B cell (primary cell): Measurements from ENCODE around the gene CBX4. TPM values are rescaled to one million over a fixed set of nuclear protein-coding genes. Genes with fewer than 3 reads are reported as not detected.

ENCODE experiments used
- ATAC-seq: fragments of 200-7000 bp; cut with Tn5 transposase; one replicate; pipeline ENCODE4 v1.10.0; 2021; ENCODE audit warnings: low read depth, mild to moderate bottlenecking, moderate number of reproducible peaks, moderate library complexity
- CTCF ChIA-PET: fragments of 350-600 bp; sonication (Branson Sonifier 250); formaldehyde crosslinking; loops from one replicate; lab custom pipeline; 2021; ENCODE audit warnings: antibody characterized with exemption, inconsistent platforms; lab: Charles Lee
- POLR2A ChIA-PET: fragments of 350-600 bp; sonication (Branson Sonifier 250); formaldehyde crosslinking; loops from one replicate; lab custom pipeline; 2021; ENCODE audit warnings: antibody characterized with exemption; lab: Charles Lee
- DNase-seq: peaks from one replicate; pipeline ENCODE4 v3.0.0; 2013
- H2AFZ ChIP-seq: 2 replicates; pipeline ENCODE4 v1.6.1; 2012; ENCODE audit warnings: mild to moderate bottlenecking, low read depth, low read length; ENCODE audit not compliant: insufficient read depth, poor library complexity, severe bottlenecking
- H3K27ac ChIP-seq, 2 donors: 1 replicate in 1 of 2; 2 replicates in 1 of 2; pipeline ENCODE4 v1.5.1; 2012 to 2013; ENCODE audit warnings: low read length in 2 of 2, mild to moderate bottlenecking in 2 of 2, moderate library complexity in 1 of 2
- H3K27me3 ChIP-seq, 4 experiments: fragments of 200-600 bp in 1 of 4; sonication (generic) in 1 of 4; replicated peaks in 1 of 4; 1 replicate in 2 of 4; 2 replicates in 2 of 4; pipeline versions ENCODE4 v1.6.1 to v1.7.0; 2013 to 2016; ENCODE audit warnings: low read length in 3 of 4, mild to moderate bottlenecking in 2 of 4, mixed read lengths in 1 of 4, moderate library complexity in 1 of 4; ENCODE audit not compliant: insufficient read depth in 4 of 4, control insufficient read depth in 3 of 4; ENCODE audit errors: control extremely low read depth in 1 of 4
- H3K36me3 ChIP-seq, 2 experiments: replicated peaks in 1 of 2; 1 replicate in 1 of 2; 2 replicates in 1 of 2; pipeline versions ENCODE4 v1.6.1 to v1.7.1; 2013; ENCODE audit warnings: low read length in 1 of 2; ENCODE audit not compliant: insufficient read depth in 2 of 2, control insufficient read depth in 1 of 2; ENCODE audit errors: control extremely low read depth in 1 of 2, extremely low read depth in 1 of 2
- H3K4me1 ChIP-seq, 2 donors: fragments of 200-600 bp in 1 of 2; sonication (generic) in 1 of 2; 1 replicate in 1 of 2; 2 replicates in 1 of 2; pipeline versions ENCODE4 v1.5.1 to v1.6.1; 2013 to 2017; ENCODE audit warnings: low read length in 2 of 2; ENCODE audit not compliant: control insufficient read depth in 2 of 2, insufficient read depth in 2 of 2
- H3K4me2 ChIP-seq: replicated peaks from 2 replicates; pipeline ENCODE3; 2012; ENCODE audit warnings: mild to moderate bottlenecking, low read depth, low read length; ENCODE audit not compliant: poor library complexity, severe bottlenecking
- H3K4me3 ChIP-seq, 5 experiments: fragments of 200-600 bp in 1 of 5; sonication (generic) in 1 of 5; 1 replicate in 3 of 5; 2 replicates in 2 of 5; pipeline versions ENCODE4 v1.5.1 to v1.7.0; 2011 to 2016; ENCODE audit warnings: low read length in 4 of 5, mild to moderate bottlenecking in 4 of 5, low read depth in 2 of 5, control low read depth in 1 of 5, moderate library complexity in 1 of 5; ENCODE audit not compliant: insufficient read depth in 1 of 5; ENCODE audit errors: control extremely low read depth in 1 of 5, extremely low read depth in 1 of 5
- H3K79me2 ChIP-seq: fragments of 200-600 bp; sonication (generic); one replicate; pipeline ENCODE4 v1.6.0; 2016; ENCODE audit warnings: low read length; ENCODE audit not compliant: control insufficient read depth, insufficient read depth
- H3K9ac ChIP-seq: fragments of 200-600 bp; sonication (generic); 2 replicates; pipeline ENCODE4 v1.6.1; 2017; ENCODE audit warnings: mild to moderate bottlenecking, low read length, moderate library complexity
- H3K9me3 ChIP-seq, 3 donors: one replicate each; pipeline versions ENCODE4 v1.6.1 to v1.7.1; 2013; ENCODE audit warnings: low read length in 2 of 3; ENCODE audit not compliant: control insufficient read depth in 2 of 3, insufficient read depth in 1 of 3; ENCODE audit errors: control extremely low read depth in 1 of 3
- H4K20me1 ChIP-seq: 2 replicates; pipeline ENCODE4 v1.6.0; 2012; ENCODE audit warnings: mild to moderate bottlenecking, low read length; ENCODE audit not compliant: insufficient read depth, control insufficient read depth, poor library complexity, severe bottlenecking
- H3K27ac Mint-ChIP-seq: one replicate; pipeline ENCODE4 v1.8.0; 2021; ENCODE audit warnings: mixed read lengths
- H3K27me3 Mint-ChIP-seq: one replicate; pipeline ENCODE4 v1.8.0; 2021; ENCODE audit warnings: mixed read lengths
- H3K4me1 Mint-ChIP-seq: one replicate; pipeline ENCODE4 v1.8.0; 2021; ENCODE audit warnings: mixed read lengths
- H3K4me3 Mint-ChIP-seq: one replicate; pipeline ENCODE4 v1.8.0; 2021; ENCODE audit warnings: mixed read lengths
- H3K9me3 Mint-ChIP-seq: one replicate; pipeline ENCODE4 v1.8.0; 2022; ENCODE audit warnings: mixed read lengths; ENCODE audit not compliant: insufficient read depth
- EZH2 ChIP-seq: IDR thresholded peaks from 2 replicates; pipeline ENCODE4 v1.6.1; 2012; ENCODE audit warnings: borderline replicate concordance, low read depth, mild to moderate bottlenecking, moderate library complexity, low read length; ENCODE audit not compliant: insufficient read depth, poor library complexity, severe bottlenecking
- WGBS: methylation state at CpG from one replicate; pipeline ENCODE4 v1.1.5; 2013; ENCODE audit warnings: missing lambda C conversion rate; ENCODE audit not compliant: insufficient coverage; 5-methylcytosine and 5-hydroxymethylcytosine counted together
- intact Hi-C: fragments of 100-400 bp; cut with micrococcal nuclease; formaldehyde crosslinking; loops from one replicate; pipeline ENCODE4 v1.10.0; 2022
- polyA plus RNA-seq: library from polyadenylated mRNA; depleted of rRNA; stranded (reverse); fragments of >200 nt; gene quantifications from 2 replicates; pipeline ENCODE4 v1.2.3, GENCODE V29; 2012
- total RNA-seq, 2 donors: library from RNA; stranded (reverse); fragments of 120-200 nt in 1 of 2; gene quantifications; 1 replicate in 1 of 2; 2 replicates in 1 of 2; pipeline versions ENCODE4 v1.2.3 to v1.2.4, GENCODE V29; 2013 to 2022
- TF ChIP-seq, protein P1 (sequence below): fragments of 200-600 bp; IDR thresholded peaks from one replicate; pipeline ENCODE4 v1.8.0; 2022; ENCODE audit warnings: antibody characterized with exemption, mild to moderate bottlenecking

The CBX4 gene
- total and polyA plus RNA-seq, 2 donors (not counting 1 experiment from before 2014, with no cell fraction given) = 81.9 to 115 TPM

DNA sequence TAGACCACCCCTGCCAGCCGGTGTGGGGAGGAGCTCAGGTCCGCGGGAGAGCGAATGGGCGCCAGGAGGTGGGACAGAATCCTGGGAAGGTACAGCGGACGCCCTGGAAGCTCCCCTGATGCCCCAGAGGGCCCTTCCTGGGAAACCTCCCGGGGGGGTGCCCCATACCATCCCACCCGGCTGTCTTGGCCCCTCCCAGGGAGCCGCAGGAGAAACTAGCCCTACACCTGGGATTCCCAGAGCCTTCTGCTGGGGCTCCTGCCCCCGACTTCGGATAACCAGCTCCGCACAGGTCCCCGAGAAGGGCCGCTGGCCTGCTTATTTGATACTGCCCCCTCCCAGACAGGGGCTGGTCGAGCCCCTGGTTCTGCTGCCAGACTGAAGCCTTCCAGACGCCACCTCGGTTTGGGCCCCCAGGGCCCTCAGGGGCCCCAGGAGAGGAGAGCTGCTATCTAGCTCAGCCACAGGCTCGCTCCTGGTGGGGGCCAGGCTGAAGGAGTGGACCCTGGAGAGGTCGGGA is 3.0 kb upstream of the CBX4 start:
- TF ChIP-seq, protein P1, sequence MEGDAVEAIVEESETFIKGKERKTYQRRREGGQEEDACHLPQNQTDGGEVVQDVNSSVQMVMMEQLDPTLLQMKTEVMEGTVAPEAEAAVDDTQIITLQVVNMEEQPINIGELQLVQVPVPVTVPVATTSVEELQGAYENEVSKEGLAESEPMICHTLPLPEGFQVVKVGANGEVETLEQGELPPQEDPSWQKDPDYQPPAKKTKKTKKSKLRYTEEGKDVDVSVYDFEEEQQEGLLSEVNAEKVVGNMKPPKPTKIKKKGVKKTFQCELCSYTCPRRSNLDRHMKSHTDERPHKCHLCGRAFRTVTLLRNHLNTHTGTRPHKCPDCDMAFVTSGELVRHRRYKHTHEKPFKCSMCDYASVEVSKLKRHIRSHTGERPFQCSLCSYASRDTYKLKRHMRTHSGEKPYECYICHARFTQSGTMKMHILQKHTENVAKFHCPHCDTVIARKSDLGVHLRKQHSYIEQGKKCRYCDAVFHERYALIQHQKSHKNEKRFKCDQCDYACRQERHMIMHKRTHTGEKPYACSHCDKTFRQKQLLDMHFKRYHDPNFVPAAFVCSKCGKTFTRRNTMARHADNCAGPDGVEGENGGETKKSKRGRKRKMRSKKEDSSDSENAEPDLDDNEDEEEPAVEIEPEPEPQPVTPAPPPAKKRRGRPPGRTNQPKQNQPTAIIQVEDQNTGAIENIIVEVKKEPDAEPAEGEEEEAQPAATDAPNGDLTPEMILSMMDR = no peak
- no peak for TF ChIP-seq EZH2

More for the DNA sequence above, 3.0 kb upstream of the CBX4 start:
- peak overlapping the region; percentile 43 for H2AFZ ChIP-seq
- no peak for ATAC-seq
- peaks cover 0 to 37% (median 0%) of the 10 kb centered on the region in 3 donors for H3K9me3 ChIP-seq
- 7% methylated on average over 20 of the region's 20 CpGs for WGBS
- no peak for DNase-seq
- no peak overlapping the region for H3K27ac ChIP-seq
- POLR2A ChIA-PET = interaction anchor here (0.7 to 6.9 kb wide), 2 partner anchors 45 to 50 kb away, joined by 4 to 45 read pairs; partner anchors contain the start of gene CBX8
- Mint-ChIP-seq H3K4me3 (peak overlapping the region; percentile 75), H3K9me3 (no peaks in the 10 kb centered on the region), H3K4me1 (peaks cover 50% of the 10 kb centered on the region), H3K27ac (peak overlapping the region; percentile 48), H3K27me3 (peaks cover 22% of the 10 kb centered on the region)
- peaks cover 64 to 71% of the 10 kb centered on the region in 2 donors for H3K4me1 ChIP-seq
- intact Hi-C loops = loop anchor here (1.0 to 5.0 kb wide), 2 partner anchors 28 to 90 kb away; no protein-coding TSS in a partner anchor
- CTCF ChIA-PET = interaction anchor here (0.9 to 4.0 kb wide), 8 partner anchors 9 to 129 kb away, joined by 3 to 19 read pairs (median 5); partner anchors contain the start of gene CBX8
- H3K4me3 ChIP-seq = peak overlapping the region in 1 of 5 experiments; percentile 29
- H3K4me2 ChIP-seq = peak overlapping the region; percentile 89
- H3K36me3 ChIP-seq = no peaks in the 10 kb centered on the region
- peaks cover 10% of the 10 kb centered on the region for H3K79me2 ChIP-seq
- peaks cover 53% of the 10 kb centered on the region for H4K20me1 ChIP-seq
- H3K9ac ChIP-seq = peak overlapping the region; percentile 56
- H3K27me3 ChIP-seq = peaks cover 0 to 71% (median 40%) of the 10 kb centered on the region in 4 experiments
